HCT116 (cell line): ENCODE data around the gene UCK1. TPM values are rescaled to one million over a fixed set of nuclear protein-coding genes. Genes with fewer than 3 reads are reported as not detected.

Experiments
- ATAC-seq: fragments of 200-7000 bp; cut with Tn5 transposase; 2 replicates; pipeline ENCODE4 v1.9.1; 2020; ENCODE audit warnings: mild to moderate bottlenecking, moderate library complexity
- BruUV-seq: library from RNA; stranded (reverse); fragments of 400-500 nt; replicated peaks from 2 replicates; lab custom pipeline; 2021; lab: Mats Ljungman, UMichigan
- CTCF ChIA-PET: fragments of 300-600 bp; sonication (Branson Sonifier 250); formaldehyde crosslinking; loops from one replicate; lab custom pipeline; 2021; ENCODE audit warnings: antibody characterized with exemption; lab: Charles Lee
- POLR2A ChIA-PET: fragments of 300-600, 350-600 bp; sonication (Branson Sonifier 250); formaldehyde crosslinking; loops from one replicate; lab custom pipeline; 2021; ENCODE audit warnings: antibody characterized with exemption; lab: Charles Lee
- RAD21 ChIA-PET, 2 experiments: fragments of 300-600 bp; sonication (Branson Sonifier 250); formaldehyde crosslinking; loops; one replicate each; lab custom pipeline; 2023; ENCODE audit warnings: low total read pairs in 2 of 2; ENCODE audit not compliant: uncharacterized antibody in 2 of 2, unreplicated experiment in 2 of 2, low non-redundant PET in 1 of 2; lab: Charles Lee
- DNase-seq: peaks from one replicate; pipeline ENCODE4 v3.0.0-alpha.2; 2010; ENCODE audit warnings: low read depth, low spot score
- H2AFZ ChIP-seq: fragments of 200-600 bp; shearing (Covaris generic), sonication (generic); 2 replicates; pipeline ENCODE4 v1.6.1; 2017; ENCODE audit warnings: low read depth, mixed run types, mixed read lengths, antibody characterized with exemption, low read length; ENCODE audit not compliant: poor library complexity, severe bottlenecking
- H3K27ac ChIP-seq: 2 replicates; pipeline ENCODE4 v1.5.1; 2012; ENCODE audit warnings: low read depth, low read length
- H3K27me3 ChIP-seq: fragments of 200-600 bp; sonication (generic); 2 replicates; pipeline ENCODE4 v1.6.1; 2016; ENCODE audit warnings: mixed run types, low read length, mixed read lengths; ENCODE audit not compliant: insufficient read depth
- H3K36me3 ChIP-seq, 2 experiments: fragments of 200-500 bp in 1 of 2; fragments of 200-600 bp in 1 of 2; sonication (Bioruptor generic) in 1 of 2; sonication (generic) in 1 of 2; 2 replicates each; pipeline versions ENCODE4 v1.5.1 to v1.6.1; 2014 to 2016; ENCODE audit warnings: low read length in 2 of 2, inconsistent platforms in 1 of 2, mixed read lengths in 1 of 2, mixed run types in 1 of 2; ENCODE audit not compliant: insufficient read depth in 2 of 2, control insufficient read depth in 1 of 2
- H3K4me1 ChIP-seq, 2 experiments: fragments of 200-600 bp in 1 of 2; sonication (generic) in 1 of 2; 2 replicates each; pipeline versions ENCODE4 v1.5.1 to v1.6.1; 2012 to 2017; ENCODE audit warnings: low read length in 2 of 2, inconsistent platforms in 1 of 2, mild to moderate bottlenecking in 1 of 2, mixed read lengths in 1 of 2, mixed run types in 1 of 2, moderate library complexity in 1 of 2; ENCODE audit not compliant: insufficient read depth in 2 of 2, control insufficient read depth in 1 of 2
- H3K4me2 ChIP-seq: fragments of 200-600 bp; sonication (generic); 2 replicates; pipeline ENCODE4 v1.6.1; 2017; ENCODE audit warnings: mixed run types, low read length, mixed read lengths
- H3K4me3 ChIP-seq, 2 experiments: fragments of 200-600 bp in 1 of 2; sonication (generic) in 1 of 2; replicated peaks in 1 of 2; 2 replicates each; pipeline ENCODE4 v1.5.1; 2011 to 2016; ENCODE audit warnings: low read length in 2 of 2, control low read depth in 1 of 2, low read depth in 1 of 2, mild to moderate bottlenecking in 1 of 2, mixed read lengths in 1 of 2, mixed run types in 1 of 2
- H3K79me2 ChIP-seq: fragments of 200-600 bp; sonication (generic); 2 replicates; pipeline ENCODE4 v1.6.1; 2017; ENCODE audit warnings: mild to moderate bottlenecking, mixed run types, low read length, moderate library complexity, mixed read lengths; ENCODE audit not compliant: insufficient read depth
- H3K9ac ChIP-seq: fragments of 200-600 bp; sonication (generic); 2 replicates; pipeline ENCODE4 v1.6.1; 2016; ENCODE audit warnings: low read length, mixed read lengths
- H3K9me2 ChIP-seq: fragments of 200-600 bp; sonication (generic), shearing (Covaris generic); 2 replicates; pipeline ENCODE4 v1.6.1; 2017; ENCODE audit warnings: mixed run types, mild to moderate bottlenecking, moderate library complexity; ENCODE audit not compliant: insufficient read depth
- H3K9me3 ChIP-seq, 2 experiments: fragments of 200-500 bp in 1 of 2; fragments of 200-600 bp in 1 of 2; sonication (Bioruptor generic) in 1 of 2; sonication (generic) in 1 of 2; 2 replicates each; pipeline ENCODE4 v1.6.1; 2014 to 2017; ENCODE audit warnings: low read length in 2 of 2, mixed read lengths in 2 of 2, inconsistent platforms in 1 of 2, low read depth in 1 of 2, mild to moderate bottlenecking in 1 of 2, mixed run types in 1 of 2, moderate library complexity in 1 of 2; ENCODE audit not compliant: control insufficient read depth in 1 of 2, insufficient read depth in 1 of 2
- H4K20me1 ChIP-seq: fragments of 200-600 bp; sonication (generic), shearing (Covaris generic); 2 replicates; pipeline ENCODE4 v1.6.1; 2017; ENCODE audit warnings: mixed run types, mild to moderate bottlenecking, moderate library complexity; ENCODE audit not compliant: insufficient read depth
- CBX3 ChIP-seq: IDR thresholded peaks from 2 replicates; pipeline ENCODE4 v1.6.1; 2012; ENCODE audit warnings: low read depth
- CEBPB ChIP-seq: IDR thresholded peaks from 2 replicates; pipeline ENCODE4 v1.6.1; 2012; ENCODE audit warnings: low read depth
- EGR1 ChIP-seq: IDR thresholded peaks from 2 replicates; pipeline ENCODE4 v1.6.1; 2012; ENCODE audit warnings: low read depth
- ELF1 ChIP-seq: IDR thresholded peaks from 2 replicates; pipeline ENCODE4 v1.6.1; 2012; ENCODE audit warnings: low read depth, borderline replicate concordance
- EZH2 ChIP-seq: fragments of 200-600 bp; sonication (generic); IDR thresholded peaks from 2 replicates; pipeline ENCODE4 v1.6.1; 2017; ENCODE audit warnings: antibody characterized with exemption, mixed run types
- EZH2phosphoT487 ChIP-seq: fragments of 200-600 bp; IDR thresholded peaks from 2 replicates; pipeline ENCODE4 v1.6.1; 2018; ENCODE audit warnings: antibody characterized with exemption, borderline replicate concordance
- FOSL1 ChIP-seq: IDR thresholded peaks from 2 replicates; pipeline ENCODE4 v1.6.1; 2012; ENCODE audit warnings: low read depth
- JUND ChIP-seq: IDR thresholded peaks from 2 replicates; pipeline ENCODE4 v1.6.1; 2012
- MAX ChIP-seq: IDR thresholded peaks from 2 replicates; pipeline ENCODE4 v1.6.1; 2012
- POLR2AphosphoS5 ChIP-seq: IDR thresholded peaks from 2 replicates; pipeline ENCODE4 v1.6.1; 2011; ENCODE audit warnings: mild to moderate bottlenecking, low read depth, low read length, moderate library complexity
- RAD21 ChIP-seq: IDR thresholded peaks from 2 replicates; pipeline ENCODE4 v1.6.1; 2012; ENCODE audit warnings: low read depth, mild to moderate bottlenecking
- SP1 ChIP-seq: IDR thresholded peaks from 2 replicates; pipeline ENCODE4 v1.6.1; 2012; ENCODE audit warnings: low read depth
- SRF ChIP-seq: IDR thresholded peaks from 2 replicates; pipeline ENCODE4 v1.6.1; 2012; ENCODE audit warnings: low read depth
- TCF7L2 ChIP-seq: IDR thresholded peaks from 2 replicates; pipeline ENCODE4 v1.7.0; 2011; ENCODE audit warnings: borderline replicate concordance, inconsistent platforms; ENCODE audit not compliant: insufficient read depth, insufficient read length; ENCODE audit errors: extremely low read depth
- ZBTB33 ChIP-seq: IDR thresholded peaks from 2 replicates; pipeline ENCODE4 v1.6.1; 2011; ENCODE audit warnings: mild to moderate bottlenecking, low read length, moderate library complexity; ENCODE audit not compliant: insufficient replicate concordance; ENCODE audit errors: extremely low read depth
- ZFX ChIP-seq: fragments of 450-650 bp; IDR thresholded peaks from 2 replicates; pipeline ENCODE4 v1.6.1; 2017
- intact Hi-C: fragments of 100-400 bp; cut with micrococcal nuclease; formaldehyde crosslinking; loops from 2 replicates; pipeline ENCODE4 v1.10.0; 2022
- total RNA-seq: library from RNA; stranded (reverse); gene quantifications from one replicate; pipeline ENCODE4 v1.2.1, GENCODE V29; 2021; ENCODE audit not compliant: unreplicated experiment
- TF ChIP-seq, protein P1 (sequence below), 3 experiments: fragments of 200-600 bp in 1 of 3; sonication (generic) in 1 of 3; IDR thresholded peaks in 2 of 3; conservative IDR thresholded peaks in 1 of 3; 2 replicates each; pipeline ENCODE4 v1.5.1; 2012 to 2017; ENCODE audit warnings: low read depth in 2 of 3, low read length in 2 of 3, antibody characterized with exemption in 1 of 3, borderline replicate concordance in 1 of 3, control low read depth in 1 of 3, mild to moderate bottlenecking in 1 of 3, mixed read lengths in 1 of 3, mixed run types in 1 of 3, moderate library complexity in 1 of 3; ENCODE audit not compliant: insufficient read depth in 1 of 3
- TF ChIP-seq, protein P2 (sequence below): IDR thresholded peaks from 2 replicates; pipeline ENCODE4 v1.6.1; 2012; ENCODE audit warnings: low read depth

The UCK1 gene
- total RNA-seq, 1 experiment from 2014 or later, result 17.5 TPM

GRCh38 chr9:131567910-131568309, 36.8 kb upstream of the UCK1 start:
- ATAC-seq (no peak), DNase-seq (no peak)
- CTCF ChIA-PET, result no interaction called here
- no peak overlapping the region for H3K4me2 ChIP-seq
- no peaks in the 10 kb centered on the region for H3K4me1 ChIP-seq
- intact Hi-C loops, result no loop called here
- RAD21 ChIA-PET, result no interaction called here
- no peaks in the 10 kb centered on the region for H3K27me3 ChIP-seq
- POLR2A ChIA-PET, result no interaction called here
- H2AFZ ChIP-seq, result no peak overlapping the region
- H4K20me1 ChIP-seq, result no peaks in the 10 kb centered on the region
- TF ChIP-seq MAX (no peak), ZBTB33 (no peak), EZH2phosphoT487 (no peak), EGR1 (no peak), FOSL1 (no peak), CEBPB (no peak), JUND (no peak), ZFX (no peak), SRF (no peak), TCF7L2 (no peak), RAD21 (no peak), EZH2 (no peak), POLR2AphosphoS5 (no peak), SP1 (no peak), ELF1 (no peak), CBX3 (no peak)
- TF ChIP-seq, protein P1, sequence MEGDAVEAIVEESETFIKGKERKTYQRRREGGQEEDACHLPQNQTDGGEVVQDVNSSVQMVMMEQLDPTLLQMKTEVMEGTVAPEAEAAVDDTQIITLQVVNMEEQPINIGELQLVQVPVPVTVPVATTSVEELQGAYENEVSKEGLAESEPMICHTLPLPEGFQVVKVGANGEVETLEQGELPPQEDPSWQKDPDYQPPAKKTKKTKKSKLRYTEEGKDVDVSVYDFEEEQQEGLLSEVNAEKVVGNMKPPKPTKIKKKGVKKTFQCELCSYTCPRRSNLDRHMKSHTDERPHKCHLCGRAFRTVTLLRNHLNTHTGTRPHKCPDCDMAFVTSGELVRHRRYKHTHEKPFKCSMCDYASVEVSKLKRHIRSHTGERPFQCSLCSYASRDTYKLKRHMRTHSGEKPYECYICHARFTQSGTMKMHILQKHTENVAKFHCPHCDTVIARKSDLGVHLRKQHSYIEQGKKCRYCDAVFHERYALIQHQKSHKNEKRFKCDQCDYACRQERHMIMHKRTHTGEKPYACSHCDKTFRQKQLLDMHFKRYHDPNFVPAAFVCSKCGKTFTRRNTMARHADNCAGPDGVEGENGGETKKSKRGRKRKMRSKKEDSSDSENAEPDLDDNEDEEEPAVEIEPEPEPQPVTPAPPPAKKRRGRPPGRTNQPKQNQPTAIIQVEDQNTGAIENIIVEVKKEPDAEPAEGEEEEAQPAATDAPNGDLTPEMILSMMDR (IDR thresholded peaks at IDR 0.05 in 2 of 3, conservative IDR thresholded peaks at IDR 0.05 in 1 of 3; ENCODE audit: borderline replicate concordance in 1 of 3, insufficient read depth in 1 of 3, low read depth in 2 of 3, low read length in 2 of 3), result no peak
- TF ChIP-seq, protein P2, sequence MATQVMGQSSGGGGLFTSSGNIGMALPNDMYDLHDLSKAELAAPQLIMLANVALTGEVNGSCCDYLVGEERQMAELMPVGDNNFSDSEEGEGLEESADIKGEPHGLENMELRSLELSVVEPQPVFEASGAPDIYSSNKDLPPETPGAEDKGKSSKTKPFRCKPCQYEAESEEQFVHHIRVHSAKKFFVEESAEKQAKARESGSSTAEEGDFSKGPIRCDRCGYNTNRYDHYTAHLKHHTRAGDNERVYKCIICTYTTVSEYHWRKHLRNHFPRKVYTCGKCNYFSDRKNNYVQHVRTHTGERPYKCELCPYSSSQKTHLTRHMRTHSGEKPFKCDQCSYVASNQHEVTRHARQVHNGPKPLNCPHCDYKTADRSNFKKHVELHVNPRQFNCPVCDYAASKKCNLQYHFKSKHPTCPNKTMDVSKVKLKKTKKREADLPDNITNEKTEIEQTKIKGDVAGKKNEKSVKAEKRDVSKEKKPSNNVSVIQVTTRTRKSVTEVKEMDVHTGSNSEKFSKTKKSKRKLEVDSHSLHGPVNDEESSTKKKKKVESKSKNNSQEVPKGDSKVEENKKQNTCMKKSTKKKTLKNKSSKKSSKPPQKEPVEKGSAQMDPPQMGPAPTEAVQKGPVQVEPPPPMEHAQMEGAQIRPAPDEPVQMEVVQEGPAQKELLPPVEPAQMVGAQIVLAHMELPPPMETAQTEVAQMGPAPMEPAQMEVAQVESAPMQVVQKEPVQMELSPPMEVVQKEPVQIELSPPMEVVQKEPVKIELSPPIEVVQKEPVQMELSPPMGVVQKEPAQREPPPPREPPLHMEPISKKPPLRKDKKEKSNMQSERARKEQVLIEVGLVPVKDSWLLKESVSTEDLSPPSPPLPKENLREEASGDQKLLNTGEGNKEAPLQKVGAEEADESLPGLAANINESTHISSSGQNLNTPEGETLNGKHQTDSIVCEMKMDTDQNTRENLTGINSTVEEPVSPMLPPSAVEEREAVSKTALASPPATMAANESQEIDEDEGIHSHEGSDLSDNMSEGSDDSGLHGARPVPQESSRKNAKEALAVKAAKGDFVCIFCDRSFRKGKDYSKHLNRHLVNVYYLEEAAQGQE, result no peak
- H3K4me3 ChIP-seq, result no peak overlapping the region
- no TSS peak for BruUV-seq
- H3K9me2 ChIP-seq, result no peaks in the 10 kb centered on the region
- no peak overlapping the region for H3K9ac ChIP-seq
- H3K79me2 ChIP-seq, result no peaks in the 10 kb centered on the region
- H3K36me3 ChIP-seq, result no peaks in the 10 kb centered on the region
- no peak overlapping the region for H3K27ac ChIP-seq
- H3K9me3 ChIP-seq, result no peaks in the 10 kb centered on the region; a peak in 1 of 4 replicates
